Heart right ventricle (tissue), 16 donors: ENCODE measurements around the gene SH3GL2. TPM values are rescaled to one million over a fixed set of nuclear protein-coding genes. Genes with fewer than 3 reads are reported as not detected.

ENCODE experiments used
- ATAC-seq, 8 donors: fragments of 200-7000 bp; cut with Tn5 transposase; one replicate each; pipeline ENCODE4 v1.9.1; 2020; ENCODE audit warnings: mild to moderate bottlenecking in 8 of 8, moderate library complexity in 8 of 8, moderate number of reproducible peaks in 1 of 8
- DNase-seq, 2 donors: peaks; one replicate each; pipeline ENCODE4 v3.0.0-alpha.2; 2020
- H3K27ac ChIP-seq, 10 donors: fragments of 200-600 bp; sonication (generic) in 2 of 10; one replicate each; pipeline versions ENCODE4 v1.5.0 to v1.8.0; 2020 to 2022; ENCODE audit warnings: mild to moderate bottlenecking in 3 of 10
- H3K27me3 ChIP-seq, 7 donors: fragments of 200-600 bp; one replicate each; pipeline ENCODE4 v1.8.0; 2021 to 2022; ENCODE audit warnings: mild to moderate bottlenecking in 2 of 7
- H3K36me3 ChIP-seq, 9 donors: fragments of 200-600 bp; sonication (generic) in 1 of 9; one replicate each; pipeline versions ENCODE4 v1.5.0 to v1.8.0; 2020 to 2022; ENCODE audit warnings: mild to moderate bottlenecking in 2 of 9
- H3K4me1 ChIP-seq, 9 donors: fragments of 200-600 bp; sonication (generic) in 1 of 9; one replicate each; pipeline versions ENCODE4 v1.5.0 to v1.8.0; 2020 to 2022; ENCODE audit warnings: mild to moderate bottlenecking in 4 of 9
- H3K4me3 ChIP-seq, 10 donors: fragments of 200-600 bp; sonication (generic) in 2 of 10; one replicate each; pipeline versions ENCODE4 v1.5.0 to v1.8.0; 2020 to 2022; ENCODE audit warnings: mild to moderate bottlenecking in 7 of 10, moderate library complexity in 2 of 10
- H3K9me3 ChIP-seq, 11 donors: fragments of 200-600 bp in 10 of 11; sonication (generic) in 2 of 11; one replicate each; pipeline versions ENCODE4 v1.5.0 to v1.8.0; 2013 to 2022; ENCODE audit warnings: mild to moderate bottlenecking in 2 of 11, control low read depth in 1 of 11, moderate library complexity in 1 of 11
- CTCF ChIP-seq, 9 donors: fragments of 200-600 bp; sonication (generic) in 2 of 9; IDR thresholded peaks; one replicate each; pipeline versions ENCODE4 v1.5.0 to v1.8.0; 2021 to 2022; ENCODE audit warnings: antibody characterized with exemption in 9 of 9, mild to moderate bottlenecking in 5 of 9, moderate library complexity in 1 of 9
- WGBS, 2 donors: extraction: QIAGEN DNeasy Blood & Tissue Kit; methylation state at CpG; one replicate each; pipeline ENCODE4 v1.1.7; 2013; ENCODE audit warnings: inconsistent platforms in 1 of 2; 5-methylcytosine and 5-hydroxymethylcytosine counted together
- intact Hi-C, 10 donors: fragments of 100-400 bp; cut with DNase I; formaldehyde crosslinking; loops; one replicate each; pipeline versions ENCODE4 v1.11.1 to v1.14.2; 2022
- polyA plus RNA-seq, 2 donors: library from polyadenylated mRNA; stranded (reverse); fragments of 200-250 nt; gene quantifications; one replicate each; pipeline ENCODE4 v1.2.3, GENCODE V29; 2013
- total RNA-seq, 10 donors: library from RNA; stranded (reverse); fragmentation: NEBNext Ultra II Directional in 3 of 10; extraction: Animal tissue kit (Norgen Biotek cat#: 25700) in 3 of 10; gene quantifications; one replicate each; pipeline versions ENCODE4 v1.2.1 to v1.2.4, GENCODE V29; 2021 to 2023
- donor health status: Arrhythmogenic right ventricular cardiomyopathy.
- donor health status: ischemic (EF 13 %, LVEDD 7.1; RV severe dilation, severe dysfunction).
- donor health status: healthy with polysubstance abuse.
- donor health status: DM: no; HTN: yes; CAD: no.
- donor health status: DM: no; HTN: no; CAD: no.
- donor health status: ischemic (EF 25% LVEDD 6.9; RV normal size, moderate dysfunction).
- donor health status: ischemic (EF 25% LVEDD 5.7; RV mildly dilated, moderate dysfunction).
- donor health status: healthy.
- donor health status: DM: yes; HTN: yes; CAD: no.
- donor health status: Ischemic cardiomyopathy.
- donor health status: ischemic (EF 35%, LVEDD 5.7; RV mildly dilated, moderate dysfunction).
- donor health status: nonischemic (EF 11% LVEDD 7.7; RV severe dilation, severe dysfunction).
- donor health status: DM: yes; HTN: yes; CAD: no.
- donor health status: PGD.
- donor health status: ischemic (EF 29% LVEDD 5.4; RV normal size, mild dysfunction).
- donor health status: nonischemic (EF 23%, LVEDD 6.1; RV moderate dilation, normal function).

Gene SH3GL2
- total and polyA plus RNA-seq, 12 donors, result 0.73 to 14.6 (median 6.0) TPM; not detected in 1

DNA sequence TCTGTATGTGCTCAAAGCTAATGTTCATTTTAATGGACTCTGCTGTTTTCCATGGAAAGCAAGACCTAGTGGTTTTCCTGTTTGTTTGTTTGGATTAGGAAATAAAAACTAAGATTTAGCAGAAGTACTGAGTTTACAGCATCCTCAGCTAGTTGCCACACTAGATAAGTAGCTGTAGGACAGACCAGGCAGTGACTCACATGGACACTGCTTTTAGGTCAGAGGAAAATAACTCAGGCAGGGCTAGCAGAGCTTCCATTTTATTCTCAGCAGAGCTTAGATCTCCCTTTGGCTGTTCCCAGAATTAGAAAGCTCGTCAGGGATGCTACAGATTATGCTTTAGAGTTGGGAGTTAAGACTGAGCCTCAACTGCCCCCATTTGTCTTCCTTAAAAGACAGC, 204.4 kb downstream of the SH3GL2 start:
- Histone ChIP-seq H3K36me3 (no peaks in the 10 kb centered on the region), H3K4me1 (no peaks in the 10 kb centered on the region), H3K9me3 (no peaks in the 10 kb centered on the region), H3K27ac (no peak overlapping the region), H3K27me3 (no peaks in the 10 kb centered on the region), H3K4me3 (no peak overlapping the region)
- no peak for DNase-seq
- no peak for TF ChIP-seq CTCF (IDR thresholded peaks at IDR 0.05)
- intact Hi-C loops, result no loop called here
- WGBS, 2 donors, result 42 to 53% methylated on average over 1 of the region's 1 CpG
- peak in 1 of 8 donors; percentile 41 for ATAC-seq

DNA sequence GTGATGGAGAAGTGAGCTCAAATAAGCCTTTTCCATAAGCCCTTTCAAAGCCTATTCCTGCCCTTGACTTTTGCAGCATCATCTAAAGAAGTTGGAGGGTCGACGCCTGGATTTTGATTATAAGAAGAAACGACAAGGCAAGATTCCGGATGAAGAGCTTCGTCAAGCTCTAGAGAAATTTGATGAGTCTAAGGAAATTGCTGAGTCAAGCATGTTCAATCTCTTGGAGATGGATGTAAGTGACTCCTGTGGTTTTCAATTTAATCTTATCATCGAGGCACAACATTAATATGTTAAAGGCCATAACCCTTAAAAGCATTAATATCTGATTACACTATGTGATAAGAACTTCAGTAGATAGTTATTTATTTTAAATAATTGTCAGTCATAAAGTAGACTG, 210.4 kb downstream of the SH3GL2 start:
- no peak for TF ChIP-seq CTCF (IDR thresholded peaks at IDR 0.05)
- H3K36me3 ChIP-seq, result no peaks in the 10 kb centered on the region
- H3K27ac ChIP-seq, result no peak overlapping the region
- H3K4me1 ChIP-seq, result no peaks in the 10 kb centered on the region
- intact Hi-C loops, result loop anchor here in 1 of 10 donors (5.0 kb wide), 1 partner anchor 252 kb away; no protein-coding TSS in a partner anchor
- H3K4me3 ChIP-seq, result no peak overlapping the region
- WGBS, 2 donors, result 86 to 91% methylated on average over 6 of the region's 6 CpGs
- ATAC-seq, result no peak
- no peaks in the 10 kb centered on the region for H3K27me3 ChIP-seq
- no peak for DNase-seq
- no peaks in the 10 kb centered on the region for H3K9me3 ChIP-seq

- Histone ChIP-seq H3K4me1 (no peaks in the 10 kb centered on the region), H3K4me3 (no peak overlapping the region), H3K27me3 (peaks cover 0 to 5% (median 0%) of the 10 kb centered on the region in 7 donors), H3K27ac (no peak overlapping the region), H3K36me3 (no peaks in the 10 kb centered on the region), H3K9me3 (no peaks in the 10 kb centered on the region)
- WGBS, 2 donors, result 76 to 79% methylated on average over 14 of the region's 14 CpGs
- DNase-seq, result no peak
- intact Hi-C loops, result no loop called here
- TF ChIP-seq CTCF (IDR thresholded peaks at IDR 0.05), result no peak
- no peak for ATAC-seq
These were observed 215.1 kb downstream of the SH3GL2 start for GRCh38 chr9:17793713-17794622.

GRCh38 chr9:17795744-17796143, 216.9 kb downstream of the SH3GL2 start:
- H3K9me3 ChIP-seq, result no peaks in the 10 kb centered on the region
- no peak overlapping the region for H3K4me3 ChIP-seq
- H3K27ac ChIP-seq, result no peak overlapping the region
- intact Hi-C loops, result no loop called here
- WGBS, 2 donors, result 77 to 84% methylated on average over 6 of the region's 6 CpGs
- ATAC-seq (no peak), DNase-seq (no peak)
- H3K27me3 ChIP-seq, result peaks cover 0 to 5% (median 0%) of the 10 kb centered on the region in 7 donors
- H3K4me1 ChIP-seq, result peaks cover 0 to 8% (median 0%) of the 10 kb centered on the region in 9 donors
- no peaks in the 10 kb centered on the region for H3K36me3 ChIP-seq
- no peak for TF ChIP-seq CTCF (IDR thresholded peaks at IDR 0.05)
